Stimulated activated CD4-positive, alpha-beta T cell treated with anti-CD3 and anti-CD28 coated beads, TNF-alpha, amount 100 ng/mL, for 24 hours (primary cell): ENCODE measurements around the gene ROS1.
"Not testable (repeated sequence)": the region's sequence is repeated elsewhere in the genome, so short reads cannot be mapped to it uniquely, and the experiment has no call there.

Experiments used
- DNase-seq, 3 experiments: peaks; one replicate each; pipeline ENCODE4 v3.0.0-alpha.2; 2020; ENCODE audit warnings: low read depth in 3 of 3

The ROS1 gene

DNA sequence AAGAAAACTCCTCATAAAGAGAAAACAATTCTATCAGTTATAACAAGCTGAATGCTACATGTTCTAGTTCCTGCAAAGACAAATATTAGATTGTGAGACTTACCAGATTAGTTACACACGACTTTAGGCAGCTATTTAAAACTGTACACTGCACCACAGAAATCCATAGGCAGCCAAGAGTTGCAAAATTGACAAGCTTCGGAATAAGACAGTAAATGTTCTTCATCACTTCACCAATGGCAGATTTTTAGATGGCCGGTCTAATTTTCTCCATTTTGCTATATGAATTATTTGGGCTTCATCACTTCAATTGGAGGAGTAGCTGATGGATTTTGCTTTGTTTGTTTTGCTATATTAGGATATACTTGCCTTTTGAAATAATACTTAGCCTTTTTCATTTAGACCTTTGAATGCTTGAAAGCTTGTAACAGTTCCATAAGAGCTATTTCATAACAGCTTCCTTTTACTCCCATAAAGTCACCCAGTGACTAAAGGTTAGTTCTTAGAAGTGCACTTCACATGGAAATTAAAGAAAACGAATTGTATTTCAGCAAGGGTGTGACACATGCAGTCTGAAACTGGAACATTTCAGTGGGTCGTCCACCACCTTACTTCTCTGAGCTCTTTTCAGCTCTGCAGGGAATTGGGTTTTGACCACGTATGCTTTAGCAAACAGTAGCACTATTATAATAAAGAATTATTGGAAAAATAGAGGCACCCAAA lies at the start of gene ROS1:
Gene ROS1 (minus strand): TSS at position 512 of the 723 bp plus-strand sequence. CDS start 286 bp downstream, at position 226.
- no peak for DNase-seq

DNA sequence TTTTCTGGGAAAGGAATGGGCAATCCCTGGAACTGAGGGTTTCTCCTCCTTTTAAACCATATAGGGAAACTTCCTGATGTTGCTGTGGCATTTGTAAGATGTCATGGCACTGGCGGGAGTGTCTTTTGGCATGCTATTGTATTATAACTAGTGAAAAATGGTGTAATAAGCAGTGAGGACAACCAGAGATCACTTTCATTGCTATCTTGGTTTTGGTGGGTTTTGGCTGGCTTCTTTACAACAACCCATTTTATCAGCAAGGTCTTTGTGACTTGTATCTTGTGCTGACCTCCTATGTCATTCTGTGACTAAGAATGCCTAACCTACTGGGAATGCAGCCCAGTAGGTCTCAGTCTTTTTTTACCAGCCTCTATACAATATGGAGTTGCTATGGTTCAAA lies 47.7 kb upstream of the ROS1 start:
- DNase-seq, result no peak

DNA sequence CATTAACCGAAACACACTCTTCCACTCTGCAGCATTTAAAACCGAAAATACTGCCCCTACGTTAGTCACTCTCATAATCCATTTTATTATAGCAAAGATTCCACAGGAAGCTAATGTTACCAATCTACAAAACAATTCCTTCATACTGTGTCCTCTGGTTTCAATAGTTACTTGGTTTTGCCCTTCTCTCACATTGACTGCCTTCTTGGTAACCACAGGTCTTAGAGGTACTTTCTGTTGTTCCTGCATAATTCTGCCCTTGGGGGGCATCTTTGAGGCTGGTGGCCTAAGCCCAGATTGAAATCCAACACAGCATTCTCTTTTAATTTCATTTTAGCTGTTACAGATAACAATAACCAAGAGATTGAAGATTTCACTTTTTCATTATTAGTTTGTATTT lies 46.9 kb upstream of the ROS1 start:
- no peak for DNase-seq

DNA sequence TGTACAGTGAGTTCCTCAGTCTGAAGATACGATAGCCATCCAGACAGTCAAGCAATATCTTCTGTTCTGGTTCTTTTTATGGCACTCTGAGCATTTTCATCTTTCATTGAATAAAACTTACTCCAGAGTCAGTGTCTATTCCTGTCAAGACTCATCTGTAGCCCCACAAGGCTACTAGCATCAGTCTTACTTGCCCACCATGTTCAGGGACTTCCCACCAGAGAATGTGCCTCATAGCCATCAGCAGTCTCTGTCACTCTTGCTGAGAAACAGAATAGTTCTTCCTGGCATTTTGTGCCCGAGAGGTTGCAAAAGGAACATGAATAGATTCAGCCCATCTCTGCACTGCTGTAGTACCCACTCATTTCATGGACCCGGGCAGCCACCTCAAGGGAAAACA lies 44.0 kb upstream of the ROS1 start:
- DNase-seq, result no peak

DNA sequence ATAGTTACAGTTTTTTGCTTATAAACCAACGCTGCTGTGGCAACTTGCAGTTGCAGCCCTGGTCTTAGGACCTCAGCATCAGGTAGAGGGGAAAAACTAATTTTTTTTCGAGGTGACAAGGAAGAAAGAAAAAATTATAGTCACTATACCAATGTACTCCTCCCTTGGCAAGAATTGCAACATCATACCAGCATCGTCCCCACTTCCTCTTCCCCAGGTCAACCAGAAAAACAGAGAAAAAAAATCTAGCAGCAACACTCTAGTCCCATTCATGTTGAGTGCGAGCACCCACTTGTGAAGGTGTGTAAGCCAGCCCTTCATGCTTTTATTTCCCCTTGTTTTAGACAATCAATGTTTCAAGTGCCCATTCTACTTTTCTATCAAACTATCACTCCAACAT lies 43.6 kb upstream of the ROS1 start:
- no peak for DNase-seq

DNA sequence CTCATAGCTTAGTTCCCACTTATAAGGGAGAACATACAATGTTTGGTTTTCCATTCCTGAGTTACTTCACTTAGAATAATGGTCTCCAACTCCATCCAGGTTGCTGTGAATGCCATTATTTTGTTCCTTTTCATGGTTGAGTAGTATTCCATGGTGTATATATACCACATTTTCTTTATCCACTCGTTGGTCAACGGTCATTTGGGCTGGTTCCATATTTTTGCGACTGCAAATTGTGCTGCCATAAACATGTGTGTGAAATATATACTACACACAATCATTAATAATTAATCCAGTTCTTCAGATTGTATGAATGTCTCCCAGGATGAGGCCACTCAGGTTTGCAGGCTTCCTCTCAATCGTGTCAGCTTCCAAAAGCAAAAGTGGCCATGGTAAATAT lies 42.8 kb upstream of the ROS1 start:
- DNase-seq, result not testable (repeated sequence)

DNA sequence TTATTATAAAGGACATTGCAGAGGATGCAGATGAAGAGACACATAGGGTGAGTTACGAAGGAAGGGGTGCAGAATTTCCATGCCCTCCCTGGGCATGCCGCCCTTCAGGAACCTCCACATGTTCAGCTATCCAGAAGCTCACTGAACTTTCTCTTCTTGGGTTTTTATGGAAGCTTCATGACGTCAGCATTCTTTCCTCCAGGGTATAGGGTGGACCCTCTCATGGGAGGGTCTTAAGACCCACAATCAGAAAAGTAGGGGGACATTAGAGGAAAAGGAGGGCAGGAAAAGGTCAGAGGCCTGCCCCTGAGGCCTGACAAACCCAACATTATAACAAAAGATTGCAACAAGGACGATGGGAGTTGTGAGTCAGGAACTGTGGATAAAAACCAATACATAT lies 42.1 kb upstream of the ROS1 start:
- no peak for DNase-seq

DNA sequence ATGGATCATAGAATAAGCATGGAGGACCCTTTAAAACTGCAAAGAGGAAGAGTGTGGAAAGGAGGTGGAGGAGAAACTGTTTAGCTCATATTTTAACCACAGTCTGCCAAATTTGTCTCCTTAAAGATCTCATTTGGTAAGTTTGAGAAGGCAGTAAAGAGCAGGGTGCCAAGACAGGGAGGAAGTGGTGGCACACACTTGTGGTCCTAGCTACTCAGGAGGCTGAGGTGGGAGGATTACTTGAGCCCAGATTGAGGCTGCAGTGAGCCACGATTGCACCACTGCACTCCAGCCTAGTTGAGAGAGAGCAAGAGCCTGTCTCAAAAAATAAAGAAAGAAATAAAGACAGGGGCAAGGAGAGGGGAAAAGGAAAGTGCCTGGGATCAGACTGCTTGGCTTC lies 39.9 kb upstream of the ROS1 start:
- no peak for DNase-seq

DNA sequence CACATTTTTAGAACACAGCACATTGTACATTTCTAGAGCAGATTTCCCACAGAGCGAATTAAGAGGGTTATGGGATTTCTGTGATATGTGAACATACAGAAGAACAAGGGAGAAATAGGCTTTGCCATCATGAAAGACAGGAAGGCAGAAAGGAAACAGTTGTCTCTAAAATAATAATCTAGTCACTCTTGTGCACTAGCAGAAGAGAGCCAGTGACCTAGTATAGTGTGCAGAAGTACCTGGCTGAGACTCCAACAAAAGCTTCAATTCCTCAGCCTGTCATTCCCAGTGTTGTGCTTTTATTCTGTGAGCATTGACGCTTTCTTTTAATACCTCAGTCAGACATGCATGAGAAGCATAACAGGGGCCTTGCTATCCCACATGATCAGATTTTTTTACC lies 39.0 kb upstream of the ROS1 start:
- no peak for DNase-seq

DNA sequence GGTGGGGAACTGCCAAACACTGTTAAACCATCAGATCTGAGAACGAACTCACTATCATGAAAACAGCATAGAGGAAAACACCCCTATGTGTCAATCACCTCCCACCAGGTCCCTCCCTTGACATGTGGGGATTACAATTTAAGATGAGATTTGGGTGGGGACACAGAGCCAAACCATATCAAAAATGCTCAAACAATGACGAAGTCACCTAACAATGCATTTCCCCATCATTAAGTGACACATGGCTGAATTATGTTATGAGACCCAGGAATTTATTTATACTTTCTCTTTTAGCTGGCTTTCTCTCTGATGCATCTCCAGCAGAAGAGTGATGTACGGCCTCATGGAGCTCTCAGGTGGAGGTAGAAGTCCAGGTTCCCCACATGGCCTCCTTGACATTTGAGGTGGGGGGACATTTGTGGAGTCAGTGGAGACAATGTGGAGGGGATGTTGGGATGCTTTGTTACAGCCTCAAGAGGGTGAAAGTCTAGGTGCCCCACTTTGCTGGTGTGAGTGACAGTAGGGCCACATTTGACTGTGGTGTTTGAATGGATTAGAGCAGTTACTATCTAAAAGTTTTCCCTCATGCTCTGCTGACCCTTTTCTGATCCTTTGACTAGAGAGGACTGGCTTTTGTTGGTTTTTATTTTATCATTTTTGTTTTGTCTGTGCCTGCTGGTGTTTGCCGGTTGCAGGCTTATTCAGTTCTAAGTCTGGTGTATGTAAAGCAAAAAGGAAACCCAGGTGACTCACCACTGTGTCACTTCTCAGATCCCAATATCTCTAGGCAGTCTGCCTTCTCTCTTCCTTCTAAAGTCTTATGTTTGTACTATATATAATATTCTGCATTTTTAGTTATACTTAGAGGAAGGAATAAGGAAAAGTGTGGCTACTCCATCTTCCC lies 38.3 kb upstream of the ROS1 start:
- no peak for DNase-seq

DNA sequence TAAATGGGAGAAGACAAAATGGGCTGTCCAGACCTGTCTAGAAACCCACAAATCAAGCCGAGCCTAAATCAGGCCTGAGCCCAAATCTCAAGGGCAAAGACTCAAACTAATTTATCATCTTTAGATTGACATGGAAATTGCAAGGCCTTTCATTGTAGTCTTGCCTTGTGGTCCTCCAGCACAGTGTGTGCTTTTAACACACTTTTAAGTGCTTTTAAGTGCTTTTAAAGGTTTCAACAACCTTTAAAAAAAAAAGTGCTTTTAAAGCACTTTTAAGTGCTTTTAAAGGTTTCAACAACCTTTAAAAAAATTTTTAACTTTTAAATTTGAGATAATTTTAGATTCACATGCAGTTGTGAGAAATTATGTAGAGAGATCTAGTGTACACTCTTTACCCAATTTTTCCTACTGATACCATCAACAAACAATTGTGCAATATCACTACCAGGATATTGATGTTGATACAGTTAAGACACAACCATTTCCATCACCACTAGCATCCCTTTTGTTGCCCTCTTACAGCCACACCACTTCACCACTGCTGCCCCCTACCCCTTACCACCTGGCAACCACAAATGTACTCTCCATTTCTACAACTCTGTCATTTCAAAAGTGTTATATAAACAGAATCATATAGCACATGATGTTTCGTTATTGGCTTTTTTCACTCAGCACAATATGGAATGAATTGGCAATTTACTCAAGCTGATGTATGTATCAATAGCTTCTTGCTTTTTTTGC lies 33.6 kb upstream of the ROS1 start:
- no peak for DNase-seq

DNA sequence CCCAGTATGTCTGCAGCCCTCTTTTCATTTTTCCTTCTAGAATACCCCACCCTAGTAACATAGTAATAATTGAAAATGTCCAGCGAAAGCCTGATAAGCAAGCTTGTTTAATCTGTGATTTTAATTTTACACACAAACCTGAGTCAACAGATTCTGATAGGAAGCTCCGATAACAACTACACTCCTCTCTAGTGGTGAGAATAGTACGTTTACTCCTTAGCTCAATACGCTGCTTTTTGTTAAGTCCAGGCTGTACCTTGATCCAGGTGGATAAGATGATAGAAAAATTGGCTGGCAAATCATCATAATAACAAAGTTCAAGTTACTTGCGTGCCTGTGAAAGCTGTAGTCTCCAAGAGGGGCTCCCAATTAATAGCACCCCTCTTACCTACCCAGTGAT lies 31.3 kb upstream of the ROS1 start:
- no peak for DNase-seq

DNA sequence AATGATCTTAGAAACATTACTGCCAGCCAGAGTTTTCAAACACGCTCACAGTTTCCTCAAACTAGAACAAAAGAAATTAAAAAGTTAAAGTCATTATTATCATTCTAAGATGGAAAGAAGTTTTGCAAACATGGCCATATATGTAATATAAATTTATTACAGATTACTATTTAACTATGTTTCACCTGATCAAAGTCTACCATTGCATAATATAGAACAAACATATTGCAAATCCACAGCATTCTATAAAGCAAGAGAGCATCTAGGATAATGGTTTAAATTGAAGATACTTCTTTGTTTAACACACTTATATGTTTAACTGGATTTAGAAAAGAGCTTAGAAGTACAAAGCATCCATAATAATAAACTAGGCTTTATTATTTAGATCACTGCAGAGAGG lies 30.5 kb upstream of the ROS1 start:
- no peak for DNase-seq

DNA sequence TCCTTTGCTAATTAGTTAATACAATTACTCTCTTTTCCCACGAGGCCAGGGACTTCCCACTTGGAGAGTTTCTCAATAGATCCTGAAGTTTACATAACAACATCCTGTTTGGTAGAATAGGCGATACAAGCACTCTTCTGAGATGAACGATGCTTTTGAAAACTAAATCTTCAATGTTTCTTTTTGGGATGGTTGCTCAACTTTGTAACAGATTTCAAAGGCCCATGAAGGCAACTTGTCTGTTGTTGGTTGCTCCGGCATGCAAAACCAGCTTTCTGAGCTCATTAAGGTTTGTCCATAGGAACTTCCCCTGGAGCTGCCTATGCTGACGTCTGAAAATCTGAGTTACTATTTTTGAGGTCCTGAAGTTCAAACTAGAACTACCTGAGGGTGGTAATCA lies 25.9 kb upstream of the ROS1 start:
- DNase-seq, result no peak

DNA sequence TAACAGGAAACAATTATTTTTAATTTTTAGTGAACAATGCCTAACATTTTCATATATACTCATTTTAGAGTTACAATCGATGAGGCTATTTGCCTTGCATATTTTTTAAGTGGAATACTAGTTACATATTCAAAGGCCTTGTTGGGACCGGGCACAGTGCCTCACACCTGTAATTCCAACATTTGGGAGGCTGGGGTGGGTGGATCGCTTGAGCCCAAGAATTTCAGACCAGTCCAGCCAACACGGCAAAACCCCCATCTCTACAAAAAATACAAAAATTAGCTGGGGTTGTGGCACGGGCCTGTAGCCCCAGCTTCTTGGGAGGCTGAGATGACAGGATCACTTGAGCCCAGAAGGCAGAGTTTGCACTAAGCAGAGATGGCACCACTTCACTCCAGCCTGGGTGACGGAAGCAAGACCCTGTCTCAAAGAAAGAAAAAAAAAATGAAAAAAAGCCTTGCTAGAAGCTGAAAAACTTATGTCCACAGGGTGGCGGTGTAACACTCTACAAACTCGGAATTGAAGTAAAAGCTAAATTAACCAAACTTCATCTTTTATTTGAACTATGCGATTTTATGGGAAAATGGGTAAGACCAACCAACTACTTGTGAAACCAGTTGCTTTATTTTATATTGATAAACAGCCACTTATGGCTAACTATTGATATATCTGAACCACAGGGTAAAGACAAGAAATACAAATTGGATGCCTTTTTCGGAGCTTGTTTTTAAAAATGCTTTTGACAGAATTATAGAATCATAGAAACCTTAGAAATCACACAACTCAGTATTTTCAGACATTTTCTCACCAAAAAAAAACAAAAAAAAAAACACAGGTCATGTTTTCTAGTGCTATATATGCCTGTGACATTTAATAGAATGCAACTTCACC lies 24.1 kb upstream of the ROS1 start:
- DNase-seq, result peak; percentile 14 to 48 (median 22)

DNA sequence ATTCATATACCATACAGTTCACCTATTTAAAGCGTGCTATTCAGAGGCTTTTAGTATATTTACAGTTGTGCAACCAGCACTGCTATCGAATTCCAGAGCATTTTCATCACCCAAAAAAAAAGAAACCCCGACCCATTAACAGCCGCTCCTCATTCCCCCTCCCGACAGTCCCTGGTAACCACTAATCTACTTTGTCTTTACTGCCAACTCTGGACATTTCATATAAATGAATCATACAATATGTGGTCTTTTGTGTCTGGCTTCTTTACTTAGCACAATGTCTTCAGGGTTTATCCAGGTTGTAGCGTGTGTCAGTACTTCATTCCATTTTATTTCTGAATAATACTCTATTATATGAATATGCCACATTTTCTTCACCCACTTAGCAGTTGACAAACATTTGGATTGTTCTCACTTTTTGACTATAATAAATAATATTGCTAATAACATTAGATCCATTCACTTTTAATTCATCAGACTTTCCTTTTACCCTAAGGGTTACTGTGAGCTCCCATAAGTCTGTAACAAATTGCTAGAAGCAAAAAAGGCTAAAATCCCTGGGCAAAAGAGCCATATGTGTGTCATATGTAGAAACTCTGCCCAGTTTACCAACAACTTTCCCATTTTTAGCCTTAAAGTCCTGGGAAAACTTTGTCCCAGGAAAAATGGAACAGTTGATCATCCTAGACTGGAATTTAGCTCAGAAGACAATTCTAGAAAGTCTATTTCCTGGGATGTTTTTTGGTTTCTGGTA lies 23.2 kb upstream of the ROS1 start:
- DNase-seq, result no peak

DNA sequence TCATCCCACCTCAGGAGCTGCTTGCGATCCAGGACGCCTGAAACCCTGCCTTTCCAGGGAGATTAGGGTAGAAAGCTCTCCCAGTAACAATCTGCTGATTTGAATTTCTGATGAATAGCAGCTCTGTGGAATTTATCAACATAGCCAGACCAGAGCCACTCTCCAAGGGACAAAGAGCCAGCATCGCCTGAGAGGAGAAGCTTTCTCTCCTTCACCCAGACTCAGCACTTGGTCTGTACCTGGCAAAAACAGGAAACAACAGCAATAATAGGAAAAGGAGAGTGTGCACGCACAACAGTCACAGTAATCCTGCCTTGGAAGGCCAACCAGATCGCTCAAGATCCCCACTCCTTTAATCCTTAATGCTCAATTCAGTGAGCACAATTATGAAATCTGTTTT lies 22.3 kb upstream of the ROS1 start:
- DNase-seq, result no peak

DNA sequence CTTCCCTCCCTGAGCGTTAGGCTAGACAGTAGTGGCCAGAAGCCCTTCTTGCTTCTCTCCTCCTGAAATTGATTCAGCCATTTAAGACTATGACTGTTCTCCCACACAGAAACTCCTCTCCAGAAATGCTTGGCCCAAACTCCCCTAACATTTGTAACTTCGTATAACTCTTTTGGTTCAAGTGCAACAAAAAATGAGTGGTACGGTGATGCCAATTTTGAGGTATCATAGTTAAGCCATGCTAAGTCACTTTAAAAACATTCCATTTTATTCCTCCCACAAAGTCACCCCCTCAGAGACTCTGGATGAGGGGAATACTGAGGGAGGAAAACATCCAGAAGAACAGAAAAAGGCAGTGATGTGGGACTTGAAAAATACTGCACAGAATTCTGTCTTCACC lies 21.1 kb upstream of the ROS1 start:
- no peak for DNase-seq

DNA sequence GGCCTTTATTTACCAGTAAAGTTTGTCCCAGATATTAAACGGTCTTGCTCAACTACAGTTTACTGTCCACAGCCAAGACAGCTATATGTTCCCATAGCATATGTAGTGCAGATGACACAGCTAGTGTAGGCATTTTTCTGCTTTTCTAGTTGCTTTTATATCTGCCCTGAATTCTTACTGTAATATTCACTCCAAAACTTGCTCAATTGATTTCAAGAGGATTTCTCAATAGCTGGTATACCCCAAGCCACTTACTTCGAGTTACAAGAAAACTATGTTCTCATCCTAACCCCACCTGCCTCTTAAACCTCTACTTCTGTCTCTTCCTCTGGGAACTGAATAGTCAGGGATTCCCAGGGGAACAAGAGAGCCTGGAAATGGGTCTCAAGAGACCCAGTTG lies 18.9 kb upstream of the ROS1 start:
- no peak for DNase-seq

DNA sequence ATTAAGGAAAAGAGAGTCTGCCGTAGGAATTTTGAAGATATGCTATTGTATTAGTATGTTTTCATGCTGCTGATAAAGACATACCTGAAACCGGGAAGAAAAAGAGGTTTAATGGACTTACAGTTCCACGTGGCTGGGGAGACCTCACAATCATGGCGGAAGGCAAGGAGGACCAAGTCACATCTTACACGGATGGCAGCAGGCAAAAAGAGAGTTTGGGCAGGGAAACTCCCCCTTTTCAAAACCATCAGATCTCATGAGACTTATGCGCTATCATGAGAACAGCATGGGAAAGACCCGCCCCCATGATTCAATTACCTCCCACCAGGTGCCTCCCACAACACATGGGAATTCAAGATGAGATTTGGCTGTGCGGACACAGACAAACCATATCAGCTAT lies 16.6 kb upstream of the ROS1 start:
- not testable (repeated sequence) for DNase-seq

DNA sequence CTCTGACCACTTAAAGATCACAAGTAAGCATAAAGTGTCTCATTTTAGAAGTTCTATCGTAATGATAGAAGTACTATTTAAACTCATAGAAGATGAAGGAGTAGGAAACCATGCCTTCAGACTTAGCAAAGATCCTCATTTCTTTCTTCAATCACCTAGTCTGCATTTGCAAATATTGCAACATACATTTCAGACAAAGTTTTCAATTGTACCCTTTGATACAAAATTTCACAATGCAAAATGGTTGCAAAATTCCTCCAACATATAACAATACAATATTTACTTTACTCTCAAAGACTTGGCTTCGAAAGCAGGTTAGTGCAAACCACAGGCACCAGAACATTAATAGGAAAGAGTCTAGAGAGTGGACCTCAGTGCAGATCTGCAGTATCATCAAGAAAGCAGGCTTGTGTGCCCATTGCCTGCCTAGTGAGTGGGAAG lies 16.1 kb upstream of the ROS1 start:
- DNase-seq, result no peak
